ENCODE data around the gene ZBTB40.

The ZBTB40 gene

DNA sequence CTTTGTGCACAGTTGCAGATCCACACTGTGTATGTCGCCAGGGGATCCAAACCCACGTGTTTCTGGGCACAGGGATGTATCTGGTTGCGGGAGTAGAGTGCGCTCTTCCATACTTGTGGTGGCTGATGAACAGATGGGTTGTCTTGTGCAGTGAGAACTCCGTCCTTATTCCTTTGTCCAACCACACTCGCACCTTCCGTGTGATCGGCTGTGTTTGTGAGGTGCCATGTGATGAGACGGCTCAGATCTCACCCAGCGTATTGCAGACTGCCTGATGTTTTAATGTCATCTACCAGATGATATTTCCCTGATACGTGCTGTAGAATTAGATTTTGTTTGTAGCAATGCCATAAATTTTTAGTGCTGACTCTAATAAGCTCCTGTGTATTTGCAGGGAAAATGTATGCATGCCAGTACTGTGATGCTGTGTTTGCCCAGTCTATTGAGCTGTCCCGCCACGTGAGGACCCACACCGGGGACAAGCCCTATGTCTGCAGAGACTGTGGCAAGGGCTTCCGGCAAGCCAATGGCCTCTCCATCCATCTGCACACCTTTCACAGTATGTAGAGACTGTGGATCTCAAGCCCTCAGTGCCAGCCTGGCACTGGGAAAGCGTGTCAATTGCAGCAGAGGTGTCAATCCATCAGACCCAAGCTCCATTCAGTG is 65.4 kb downstream of the ZBTB40 start:
- Histone ChIP-seq H4K20me1 (ENCODE audit: insufficient read depth, low read length) (no peaks in the 10 kb centered on the region), H3F3A (ENCODE audit: insufficient read depth, low read length) (no peaks in the 10 kb centered on the region), H2AFZ (ENCODE audit: low read length) (no peak overlapping the region), H3K27ac (ENCODE audit: low read depth, low read length, poor library complexity, severe bottlenecking) (no peak overlapping the region), H3K4me1 (ENCODE audit: insufficient read depth, low read length, severe bottlenecking) (no peaks in the 10 kb centered on the region), H3K9ac (ENCODE audit: low read length) (no peak overlapping the region), H3K4me3 (ENCODE audit: low read depth, low read length, poor library complexity, severe bottlenecking) (no peak overlapping the region), H3K79me2 (ENCODE audit: insufficient read depth, low read length) (no peaks in the 10 kb centered on the region), H3K9me3 (ENCODE audit: low read length) (no peaks in the 10 kb centered on the region), H3K4me2 (ENCODE audit: low read length) (no peak overlapping the region), H3K9me2 (ENCODE audit: low read depth, low read length) (no peaks in the 10 kb centered on the region), H3K27me3 (ENCODE audit: insufficient read depth, low read length) (no peaks in the 10 kb centered on the region), H3K36me3 (ENCODE audit: insufficient read depth, low read length) (peaks cover 82% of the 10 kb centered on the region)
- TF ChIP-seq EZH2 (IDR thresholded peaks at IDR 0.05; ENCODE audit: borderline replicate concordance, low read length), result no peak
- TF ChIP-seq, protein P1, sequence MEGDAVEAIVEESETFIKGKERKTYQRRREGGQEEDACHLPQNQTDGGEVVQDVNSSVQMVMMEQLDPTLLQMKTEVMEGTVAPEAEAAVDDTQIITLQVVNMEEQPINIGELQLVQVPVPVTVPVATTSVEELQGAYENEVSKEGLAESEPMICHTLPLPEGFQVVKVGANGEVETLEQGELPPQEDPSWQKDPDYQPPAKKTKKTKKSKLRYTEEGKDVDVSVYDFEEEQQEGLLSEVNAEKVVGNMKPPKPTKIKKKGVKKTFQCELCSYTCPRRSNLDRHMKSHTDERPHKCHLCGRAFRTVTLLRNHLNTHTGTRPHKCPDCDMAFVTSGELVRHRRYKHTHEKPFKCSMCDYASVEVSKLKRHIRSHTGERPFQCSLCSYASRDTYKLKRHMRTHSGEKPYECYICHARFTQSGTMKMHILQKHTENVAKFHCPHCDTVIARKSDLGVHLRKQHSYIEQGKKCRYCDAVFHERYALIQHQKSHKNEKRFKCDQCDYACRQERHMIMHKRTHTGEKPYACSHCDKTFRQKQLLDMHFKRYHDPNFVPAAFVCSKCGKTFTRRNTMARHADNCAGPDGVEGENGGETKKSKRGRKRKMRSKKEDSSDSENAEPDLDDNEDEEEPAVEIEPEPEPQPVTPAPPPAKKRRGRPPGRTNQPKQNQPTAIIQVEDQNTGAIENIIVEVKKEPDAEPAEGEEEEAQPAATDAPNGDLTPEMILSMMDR (IDR thresholded peaks at IDR 0.05; ENCODE audit: low read length), result no peak

DNA sequence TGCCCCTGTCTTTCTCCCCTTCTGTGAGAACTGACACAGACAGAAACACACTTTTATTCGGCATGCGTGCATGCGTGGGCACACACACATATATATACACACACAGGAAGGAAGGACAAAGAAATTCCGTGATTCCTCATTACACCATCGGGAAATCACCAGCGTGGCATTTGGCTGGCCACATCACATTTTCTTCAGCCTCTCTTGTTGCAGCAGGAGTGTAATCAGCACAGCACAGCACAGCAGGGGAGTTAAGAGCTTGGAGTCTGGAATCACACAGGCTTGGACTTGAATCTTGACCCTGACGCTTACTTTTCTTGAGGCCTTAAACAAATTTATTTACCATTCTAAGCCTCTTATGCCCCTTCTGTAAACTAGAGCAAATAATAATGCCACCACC is 66.3 kb downstream of the ZBTB40 start:
- Histone ChIP-seq H3K4me2 (ENCODE audit: low read length) (no peak overlapping the region), H4K20me1 (ENCODE audit: insufficient read depth, low read length) (no peaks in the 10 kb centered on the region), H3K27ac (ENCODE audit: low read depth, low read length, poor library complexity, severe bottlenecking) (no peak overlapping the region), H2AFZ (ENCODE audit: low read length) (no peak overlapping the region), H3K79me2 (ENCODE audit: insufficient read depth, low read length) (no peaks in the 10 kb centered on the region), H3K27me3 (ENCODE audit: insufficient read depth, low read length) (no peaks in the 10 kb centered on the region), H3K4me3 (ENCODE audit: low read depth, low read length, poor library complexity, severe bottlenecking) (no peak overlapping the region), H3K9me3 (ENCODE audit: low read length) (no peaks in the 10 kb centered on the region), H3K36me3 (ENCODE audit: insufficient read depth, low read length) (peaks cover 77% of the 10 kb centered on the region), H3K9me2 (ENCODE audit: low read depth, low read length) (no peaks in the 10 kb centered on the region), H3K9ac (ENCODE audit: low read length) (no peak overlapping the region), H3K4me1 (ENCODE audit: insufficient read depth, low read length, severe bottlenecking) (no peaks in the 10 kb centered on the region), H3F3A (ENCODE audit: insufficient read depth, low read length) (no peaks in the 10 kb centered on the region)
- TF ChIP-seq, protein P1 (IDR thresholded peaks at IDR 0.05; ENCODE audit: low read length), result no peak
- no peak for TF ChIP-seq EZH2 (IDR thresholded peaks at IDR 0.05; ENCODE audit: borderline replicate concordance, low read length)

DNA sequence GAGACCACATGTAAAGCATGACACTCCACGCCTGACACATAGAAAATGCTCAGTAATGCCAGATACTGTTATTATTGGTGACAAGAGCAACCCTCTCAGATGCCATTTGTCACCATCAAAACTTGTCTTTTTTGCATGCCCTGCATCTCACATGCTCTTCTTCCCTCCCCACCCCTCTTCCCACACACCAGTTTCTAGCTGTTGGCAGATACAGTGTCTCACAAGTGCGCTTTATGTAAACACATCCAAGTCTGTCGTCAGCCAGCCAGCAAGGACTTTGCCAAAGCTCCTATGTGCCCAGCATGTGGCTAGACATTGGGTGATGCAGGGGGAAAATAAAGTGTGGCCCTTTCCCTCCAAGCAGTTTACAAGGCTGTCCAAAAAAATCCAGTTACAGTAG is 66.7 kb downstream of the ZBTB40 start:
- Histone ChIP-seq H3K27me3 (ENCODE audit: insufficient read depth, low read length) (no peaks in the 10 kb centered on the region), H3K4me1 (ENCODE audit: insufficient read depth, low read length, severe bottlenecking) (no peaks in the 10 kb centered on the region), H3K4me2 (ENCODE audit: low read length) (no peak overlapping the region), H3K79me2 (ENCODE audit: insufficient read depth, low read length) (no peaks in the 10 kb centered on the region), H3K9ac (ENCODE audit: low read length) (no peak overlapping the region), H3K36me3 (ENCODE audit: insufficient read depth, low read length) (peaks cover 73% of the 10 kb centered on the region; the same call in 1 of the 2 replicates), H3K4me3 (ENCODE audit: low read depth, low read length, poor library complexity, severe bottlenecking) (no peak overlapping the region), H4K20me1 (ENCODE audit: insufficient read depth, low read length) (no peaks in the 10 kb centered on the region), H3K27ac (ENCODE audit: low read depth, low read length, poor library complexity, severe bottlenecking) (no peak overlapping the region), H3K9me2 (ENCODE audit: low read depth, low read length) (no peaks in the 10 kb centered on the region), H3K9me3 (ENCODE audit: low read length) (no peaks in the 10 kb centered on the region), H3F3A (ENCODE audit: insufficient read depth, low read length) (no peaks in the 10 kb centered on the region), H2AFZ (ENCODE audit: low read length) (no peak overlapping the region)
- no peak for TF ChIP-seq EZH2 (IDR thresholded peaks at IDR 0.05; ENCODE audit: borderline replicate concordance, low read length)
- TF ChIP-seq, protein P1 (IDR thresholded peaks at IDR 0.05; ENCODE audit: low read length), result no peak

All from OCI-LY1 (cell line).